Epithelial cell of esophagus (primary cell): Measurements from ENCODE around the gene RGL1.

Experiments
- DNase-seq: peaks from one replicate; pipeline ENCODE4 v3.0.0; 2010; ENCODE audit warnings: low read depth
- H3K4me3 ChIP-seq: 2 replicates; pipeline ENCODE4 v1.5.1; 2011; ENCODE audit warnings: mild to moderate bottlenecking, low read length, control low read depth
- TF ChIP-seq, protein P1 (sequence below): IDR thresholded peaks from 2 replicates; pipeline ENCODE4 v1.5.1; 2011; ENCODE audit warnings: low read depth, mild to moderate bottlenecking, low read length, control low read depth, inconsistent platforms; ENCODE audit not compliant: insufficient read depth; ENCODE audit errors: missing control alignments

RGL1 gene

DNA sequence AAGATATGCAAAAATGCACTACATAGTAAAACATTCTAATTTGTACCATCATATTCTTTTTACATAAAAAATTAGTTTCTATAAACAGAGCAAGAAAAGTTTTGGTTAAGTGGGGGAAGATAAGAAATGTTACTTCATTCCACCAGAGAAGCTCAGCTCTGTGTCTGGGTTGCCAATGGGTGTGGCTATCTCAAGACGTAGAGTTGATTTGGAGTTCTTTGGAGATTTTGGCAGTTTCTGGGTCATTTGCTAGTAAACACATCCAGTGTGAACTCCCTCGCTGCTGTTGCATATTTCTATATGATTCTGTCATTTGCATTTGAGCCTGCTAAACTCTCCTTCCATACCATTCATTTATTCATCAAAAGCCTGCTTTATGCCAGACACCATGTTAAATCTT, 7.2 kb downstream of the RGL1 start:
- no peak for DNase-seq
- H3K4me3 ChIP-seq = no peak overlapping the region
- TF ChIP-seq, protein P1, sequence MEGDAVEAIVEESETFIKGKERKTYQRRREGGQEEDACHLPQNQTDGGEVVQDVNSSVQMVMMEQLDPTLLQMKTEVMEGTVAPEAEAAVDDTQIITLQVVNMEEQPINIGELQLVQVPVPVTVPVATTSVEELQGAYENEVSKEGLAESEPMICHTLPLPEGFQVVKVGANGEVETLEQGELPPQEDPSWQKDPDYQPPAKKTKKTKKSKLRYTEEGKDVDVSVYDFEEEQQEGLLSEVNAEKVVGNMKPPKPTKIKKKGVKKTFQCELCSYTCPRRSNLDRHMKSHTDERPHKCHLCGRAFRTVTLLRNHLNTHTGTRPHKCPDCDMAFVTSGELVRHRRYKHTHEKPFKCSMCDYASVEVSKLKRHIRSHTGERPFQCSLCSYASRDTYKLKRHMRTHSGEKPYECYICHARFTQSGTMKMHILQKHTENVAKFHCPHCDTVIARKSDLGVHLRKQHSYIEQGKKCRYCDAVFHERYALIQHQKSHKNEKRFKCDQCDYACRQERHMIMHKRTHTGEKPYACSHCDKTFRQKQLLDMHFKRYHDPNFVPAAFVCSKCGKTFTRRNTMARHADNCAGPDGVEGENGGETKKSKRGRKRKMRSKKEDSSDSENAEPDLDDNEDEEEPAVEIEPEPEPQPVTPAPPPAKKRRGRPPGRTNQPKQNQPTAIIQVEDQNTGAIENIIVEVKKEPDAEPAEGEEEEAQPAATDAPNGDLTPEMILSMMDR = no peak

DNA sequence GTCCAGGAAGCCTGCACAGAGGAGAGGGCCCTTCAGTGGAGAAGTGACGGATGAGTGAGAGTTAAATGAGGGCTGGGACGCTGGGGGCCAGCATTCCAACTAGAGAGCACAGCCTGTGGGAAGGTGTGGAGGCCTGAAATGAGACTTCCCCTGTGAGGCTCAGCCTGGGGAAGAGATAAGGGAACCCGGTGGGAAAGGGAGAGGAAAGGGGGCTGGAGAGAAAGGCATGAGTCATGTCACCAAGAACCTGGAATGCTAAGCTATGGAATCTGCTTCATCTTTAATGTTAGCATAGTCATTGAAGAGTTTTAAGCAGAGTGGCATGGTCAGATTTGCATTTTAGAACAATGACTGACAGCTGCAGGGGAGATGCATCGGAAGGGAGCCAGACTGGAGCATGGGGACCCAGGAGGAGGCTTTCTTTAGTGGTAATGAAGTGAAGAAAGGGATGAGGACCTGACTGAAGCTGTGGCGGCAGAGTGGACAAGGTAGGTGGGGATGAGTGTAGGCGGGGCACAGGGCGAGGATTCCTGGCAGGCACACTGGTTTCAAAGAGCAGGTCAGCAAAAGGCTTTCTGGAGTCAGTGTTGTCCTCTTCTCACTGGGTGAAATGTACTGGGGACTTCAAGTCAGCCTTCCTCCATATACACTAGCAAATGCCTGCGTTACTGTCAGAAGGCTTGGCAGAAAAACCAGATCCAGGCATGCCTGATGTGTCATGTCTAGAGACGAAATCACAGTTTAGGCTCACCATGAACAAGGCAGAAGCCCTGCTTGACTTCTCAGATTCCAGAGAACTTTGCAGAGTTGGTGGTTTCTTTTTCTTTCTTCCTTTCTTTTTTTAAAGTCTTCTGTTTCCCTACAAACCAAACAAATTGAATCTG, 8.0 kb downstream of the RGL1 start:
- DNase-seq = peak; percentile 74
- TF ChIP-seq, protein P1 = no peak
- H3K4me3 ChIP-seq = no peak overlapping the region

DNA sequence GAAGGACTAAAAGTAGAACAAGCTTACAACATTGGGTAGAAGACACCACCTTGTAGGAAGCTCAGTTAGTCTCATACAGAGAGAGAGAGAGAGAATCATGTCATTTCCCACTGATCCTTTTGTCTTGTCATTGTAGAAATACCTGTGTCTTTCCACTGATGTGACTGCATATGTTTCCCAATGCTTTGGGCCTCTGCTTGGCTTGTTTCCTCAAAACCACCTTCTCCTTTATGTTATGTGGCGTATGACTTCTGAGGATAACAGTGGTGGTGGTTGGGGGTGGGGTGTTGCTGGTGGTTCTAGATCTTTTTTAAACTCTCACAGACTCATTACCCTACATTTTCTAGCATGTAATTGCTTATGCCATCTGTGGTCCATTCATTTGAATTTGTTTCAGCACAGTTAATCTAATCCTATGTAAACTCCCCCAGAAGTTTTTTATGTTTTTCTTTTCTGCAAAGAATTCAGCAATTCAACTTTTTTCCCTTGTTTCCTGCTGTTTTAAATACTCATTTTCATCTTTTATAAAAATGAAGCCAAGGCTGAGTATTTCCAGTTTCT, 9.3 kb downstream of the RGL1 start:
- TF ChIP-seq, protein P1 = no peak
- no peak for DNase-seq
- no peak overlapping the region for H3K4me3 ChIP-seq

DNA sequence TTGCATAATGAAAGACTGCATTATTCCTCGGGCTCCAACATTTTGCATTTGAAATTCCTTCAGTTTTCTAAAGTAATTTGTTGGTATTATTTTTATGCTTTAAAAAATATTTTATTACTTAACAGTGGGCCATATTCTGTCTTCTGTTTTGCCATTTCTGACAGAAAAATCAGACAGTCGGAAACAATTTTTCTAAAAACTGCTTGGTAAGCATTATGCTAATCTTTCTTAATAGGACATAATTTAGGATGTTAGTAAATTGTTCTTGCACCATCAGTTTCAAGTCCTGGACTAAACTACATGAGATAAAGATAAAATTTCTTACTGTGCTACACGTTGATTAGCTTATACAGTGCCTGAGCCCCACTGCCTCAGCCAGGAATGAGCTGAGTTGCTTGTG, 11.2 kb downstream of the RGL1 start:
- DNase-seq = no peak
- no peak overlapping the region for H3K4me3 ChIP-seq
- TF ChIP-seq, protein P1 = no peak

DNA sequence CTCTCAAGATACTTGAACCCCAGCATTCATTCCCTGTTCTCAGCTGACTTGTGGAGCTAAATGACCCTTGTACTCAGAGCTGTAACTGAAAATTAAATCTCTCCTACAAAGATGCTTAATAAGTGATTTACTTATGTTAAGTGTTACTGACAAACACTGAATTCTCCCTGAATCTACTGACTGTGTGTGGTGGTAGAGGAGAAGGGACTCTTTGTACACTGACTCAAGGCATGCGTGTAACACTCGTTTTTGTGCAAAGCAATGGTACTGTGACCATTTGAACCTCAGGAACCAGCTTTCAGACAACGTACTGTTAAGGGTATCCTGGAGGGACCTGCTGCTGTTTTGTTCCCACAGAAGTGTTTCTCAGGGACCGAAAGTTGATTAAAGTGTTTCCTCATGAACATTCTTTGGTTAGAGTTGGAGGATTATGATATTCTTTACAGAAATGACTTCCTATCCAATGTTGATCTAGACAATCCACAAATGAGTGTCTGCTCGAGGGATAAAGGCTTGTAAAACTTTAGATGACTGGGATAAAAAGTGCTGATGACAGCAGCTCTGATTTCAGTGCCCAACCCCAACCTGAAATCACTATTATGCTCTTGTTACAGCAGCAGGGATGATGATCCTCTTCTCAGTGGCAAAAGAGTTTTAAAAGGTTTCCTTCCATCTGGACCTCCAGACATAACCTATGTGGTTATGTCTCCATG, 12.8 kb downstream of the RGL1 start:
- no peak for DNase-seq
- no peak overlapping the region for H3K4me3 ChIP-seq
- TF ChIP-seq, protein P1 = no peak

DNA sequence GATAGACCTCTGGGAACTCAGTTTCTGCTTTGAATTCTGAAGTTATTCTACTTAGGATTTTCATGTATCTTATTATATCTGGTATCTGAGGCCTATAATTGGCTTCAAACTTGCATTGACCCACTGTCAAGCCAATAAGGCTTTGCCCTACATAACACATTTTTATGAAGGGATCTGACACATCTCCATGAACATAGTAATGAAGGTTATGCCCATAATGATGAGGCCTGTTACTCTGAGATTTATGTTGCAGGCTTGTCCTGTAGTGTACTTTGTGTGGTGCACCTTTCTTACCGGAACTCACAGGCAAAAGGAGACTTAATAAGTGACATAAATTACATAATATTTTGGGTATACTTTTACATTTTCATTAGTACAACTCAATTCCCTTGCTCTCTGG, 14.1 kb downstream of the RGL1 start:
- H3K4me3 ChIP-seq = no peak overlapping the region
- TF ChIP-seq, protein P1 = no peak
- no peak for DNase-seq
